Endometrium (tissue), 2 donors: ENCODE data around the gene RFPL4A.

Source experiments
- FAIRE-seq: peaks from 2 replicates; lab custom pipeline; 2012; peaks lifted over from hg19 to GRCh38; lab: Jason Lieb, UNC
- donor health status: control.
- donor health status: control.

The RFPL4A gene

GRCh38 chr19:55809381-55810058, 50.6 kb downstream of the RFPL4A start:
- FAIRE-seq = no peak

- no peak for FAIRE-seq
Measured at GRCh38 chr19:55811340-55811739, 52.4 kb downstream of the RFPL4A start.

- FAIRE-seq = no peak
Measured at GRCh38 chr19:55812449-55812848, 53.6 kb downstream of the RFPL4A start.
